SH-SY5Y (cell line): ENCODE data around the gene TXNDC2.

Experiments used
- GATA2 ChIP-seq: IDR thresholded peaks from 2 replicates; pipeline ENCODE4 v1.6.1; 2011; ENCODE audit warnings: mild to moderate bottlenecking, low read depth, low read length
- GATA3 ChIP-seq: IDR thresholded peaks from 2 replicates; pipeline ENCODE4 v1.6.1; 2011; ENCODE audit warnings: low read depth, mild to moderate bottlenecking, low read length, moderate library complexity

DNA sequence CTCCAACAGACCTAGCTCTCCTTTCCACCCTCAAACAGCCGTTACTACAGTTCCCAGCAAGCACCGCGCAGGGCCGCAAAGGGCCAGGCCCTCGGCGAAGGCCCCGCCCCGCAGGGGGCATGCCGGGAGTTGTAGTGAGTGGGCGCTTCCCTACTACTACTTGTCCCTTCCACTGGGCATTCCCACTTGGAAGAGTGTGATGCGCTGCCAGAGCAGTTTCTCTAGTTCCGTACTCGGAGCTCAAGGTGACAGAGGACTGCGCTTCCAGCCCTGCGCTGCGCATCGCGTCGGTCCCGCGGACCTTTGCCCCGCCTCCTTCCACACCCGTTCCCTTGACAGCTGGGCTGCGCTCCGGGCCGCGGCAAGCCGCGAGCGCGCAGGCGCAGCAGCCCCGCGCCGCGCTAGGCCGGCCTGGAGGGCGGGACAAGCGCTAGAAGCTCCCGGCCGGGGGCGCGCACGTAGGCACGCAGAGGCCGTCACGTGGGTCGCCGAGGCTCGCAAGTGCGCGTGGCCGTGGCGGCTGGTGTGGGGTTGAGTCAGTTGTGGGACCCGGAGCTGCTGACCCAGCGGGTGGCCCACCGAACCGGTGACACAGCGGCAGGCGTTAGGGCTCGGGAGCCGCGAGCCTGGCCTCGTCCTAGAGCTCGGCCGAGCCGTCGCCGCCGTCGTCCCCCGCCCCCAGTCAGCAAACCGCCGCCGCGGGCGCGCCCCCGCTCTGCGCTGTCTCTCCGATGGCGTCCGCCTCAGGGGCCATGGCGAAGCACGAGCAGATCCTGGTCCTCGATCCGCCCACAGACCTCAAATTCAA is 28.0 kb downstream of the TXNDC2 start, which contains the start of gene VAPA:
- no peak for TF ChIP-seq GATA2
- no peak for TF ChIP-seq GATA3
